NCI-H69 (cell line): ENCODE measurements around the gene DYRK1A.
"Not testable (repeated sequence)": the region's sequence is repeated elsewhere in the genome, so short reads cannot be mapped to it uniquely, and the experiment has no call there.

Experiments used
- DNase-seq: peaks from one replicate; lab custom pipeline; 2025; lab: John Stamatoyannopoulos, UW

Gene DYRK1A

GRCh38 chr21:37366482-37367316 is at the start of gene DYRK1A:
DYRK1A (plus strand) TSS chr21:37366773; CDS start chr21:37420375, 53,602 bp downstream.
- DNase-seq: peak; percentile 100

- no peak for DNase-seq
These were observed 47.0 kb upstream of the DYRK1A start for GRCh38 chr21:37319551-37319950.

GRCh38 chr21:37322084-37322483 is 44.5 kb upstream of the DYRK1A start:
- DNase-seq: no peak

GRCh38 chr21:37324558-37324957 is 42.0 kb upstream of the DYRK1A start:
- no peak for DNase-seq

- not testable (repeated sequence) for DNase-seq
These were observed 38.4 kb upstream of the DYRK1A start for GRCh38 chr21:37328147-37328546.

GRCh38 chr21:37331411-37331810 is 35.2 kb upstream of the DYRK1A start:
- no peak for DNase-seq

- DNase-seq: no peak
These were observed 31.5 kb upstream of the DYRK1A start for GRCh38 chr21:37335053-37335452.

GRCh38 chr21:37337179-37337578 is 29.4 kb upstream of the DYRK1A start:
- no peak for DNase-seq

GRCh38 chr21:37337831-37338230 is 28.7 kb upstream of the DYRK1A start:
- DNase-seq: no peak

- DNase-seq: peak; percentile 13
These were observed 27.7 kb upstream of the DYRK1A start for GRCh38 chr21:37338671-37339551.

- DNase-seq: no peak
These were observed 27.0 kb upstream of the DYRK1A start for GRCh38 chr21:37339552-37339939.

- DNase-seq: peak; percentile 48
These were observed 25.2 kb upstream of the DYRK1A start for GRCh38 chr21:37341254-37341960.

GRCh38 chr21:37342046-37342632 is 24.4 kb upstream of the DYRK1A start:
- DNase-seq: peak; percentile 15

- no peak for DNase-seq
These were observed 19.6 kb upstream of the DYRK1A start for GRCh38 chr21:37346841-37347430.

- no peak for DNase-seq
These were observed 17.9 kb upstream of the DYRK1A start for GRCh38 chr21:37348664-37349063.

- no peak for DNase-seq
These were observed 16.1 kb upstream of the DYRK1A start for GRCh38 chr21:37350472-37350871.

- no peak for DNase-seq
These were observed 9.9 kb upstream of the DYRK1A start for GRCh38 chr21:37356706-37357105.

GRCh38 chr21:37357691-37358090 is 8.9 kb upstream of the DYRK1A start:
- no peak for DNase-seq

GRCh38 chr21:37358397-37358796 is 8.2 kb upstream of the DYRK1A start:
- peak; percentile 25 for DNase-seq

GRCh38 chr21:37363936-37364335 is 2.6 kb upstream of the DYRK1A start:
- DNase-seq: no peak

- no peak for DNase-seq
These were observed 1.9 kb upstream of the DYRK1A start for GRCh38 chr21:37364722-37365121.
